SJCRH30 (cell line): ENCODE data around the gene POMC. TPM values are rescaled to one million over a fixed set of nuclear protein-coding genes. Genes with fewer than 3 reads are reported as not detected.
"Not testable (repeated sequence)": the region's sequence is repeated elsewhere in the genome, so short reads cannot be mapped to it uniquely, and the experiment has no call there.

Experiments used
- DNase-seq, 2 experiments: peaks; one replicate each; pipeline ENCODE4 v3.0.0-alpha.2; 2015 to 2020
- H3K27ac ChIP-seq: fragments of 250-450 bp; sonication (Bioruptor Pico); 2 replicates; pipeline ENCODE4 v1.5.1; 2020; ENCODE audit warnings: mild to moderate bottlenecking, moderate library complexity
- H3K27me3 ChIP-seq: fragments of 250-450 bp; sonication (Bioruptor Pico); 2 replicates; pipeline ENCODE4 v1.5.1; 2020; ENCODE audit warnings: mild to moderate bottlenecking, moderate library complexity
- H3K36me3 ChIP-seq: fragments of 250-450 bp; sonication (Bioruptor Pico); 2 replicates; pipeline ENCODE4 v1.5.1; 2020; ENCODE audit warnings: mild to moderate bottlenecking, moderate library complexity
- H3K4me1 ChIP-seq: fragments of 250-450 bp; sonication (Bioruptor Pico); 2 replicates; pipeline ENCODE4 v1.5.1; 2020; ENCODE audit warnings: mild to moderate bottlenecking, moderate library complexity
- H3K4me3 ChIP-seq: fragments of 250-450 bp; sonication (Bioruptor Pico); 2 replicates; pipeline ENCODE4 v1.5.1; 2020; ENCODE audit warnings: mild to moderate bottlenecking, moderate library complexity
- H3K9me3 ChIP-seq: fragments of 250-450 bp; sonication (Bioruptor Pico); replicated peaks from 2 replicates; pipeline ENCODE4 v1.5.1; 2020; ENCODE audit warnings: mild to moderate bottlenecking, moderate library complexity
- total RNA-seq: library from RNA; depleted of rRNA; stranded (reverse); fragments of >200 nt; shearing (Covaris generic); gene quantifications from 2 replicates; pipeline ENCODE4 v1.2.3, GENCODE V29; 2014

Gene POMC
- total RNA-seq, 1 experiment from 2014 or later: not detected

GRCh38 chr2:25132299-25132635 is 36.1 kb downstream of the POMC start:
- no peak overlapping the region for H3K27ac ChIP-seq
- H3K36me3 ChIP-seq: no peaks in the 10 kb centered on the region
- H3K9me3 ChIP-seq: no peaks in the 10 kb centered on the region
- H3K27me3 ChIP-seq: no peaks in the 10 kb centered on the region
- DNase-seq: no peak
- H3K4me1 ChIP-seq: no peaks in the 10 kb centered on the region
- no peak overlapping the region for H3K4me3 ChIP-seq

- H3K27me3 ChIP-seq: no peaks in the 10 kb centered on the region
- H3K4me1 ChIP-seq: no peaks in the 10 kb centered on the region
- DNase-seq: no peak
- H3K36me3 ChIP-seq: no peaks in the 10 kb centered on the region
- H3K9me3 ChIP-seq: no peaks in the 10 kb centered on the region
- no peak overlapping the region for H3K27ac ChIP-seq
- H3K4me3 ChIP-seq: no peak overlapping the region
Measured at GRCh38 chr2:25131567-25132298, 36.6 kb downstream of the POMC start.

- no peak overlapping the region for H3K4me3 ChIP-seq
- H3K27ac ChIP-seq: no peak overlapping the region
- H3K4me1 ChIP-seq: no peaks in the 10 kb centered on the region
- no peaks in the 10 kb centered on the region for H3K36me3 ChIP-seq
- no peak for DNase-seq
- no peaks in the 10 kb centered on the region for H3K27me3 ChIP-seq
- H3K9me3 ChIP-seq: no peaks in the 10 kb centered on the region
Measured at GRCh38 chr2:25131253-25131566, 37.2 kb downstream of the POMC start.

GRCh38 chr2:25129901-25130520 is 38.4 kb downstream of the POMC start:
- no peaks in the 10 kb centered on the region for H3K27me3 ChIP-seq
- H3K9me3 ChIP-seq: no peaks in the 10 kb centered on the region
- no peak for DNase-seq
- H3K4me3 ChIP-seq: no peak overlapping the region
- no peak overlapping the region for H3K27ac ChIP-seq
- H3K4me1 ChIP-seq: no peaks in the 10 kb centered on the region
- H3K36me3 ChIP-seq: no peaks in the 10 kb centered on the region

DNA sequence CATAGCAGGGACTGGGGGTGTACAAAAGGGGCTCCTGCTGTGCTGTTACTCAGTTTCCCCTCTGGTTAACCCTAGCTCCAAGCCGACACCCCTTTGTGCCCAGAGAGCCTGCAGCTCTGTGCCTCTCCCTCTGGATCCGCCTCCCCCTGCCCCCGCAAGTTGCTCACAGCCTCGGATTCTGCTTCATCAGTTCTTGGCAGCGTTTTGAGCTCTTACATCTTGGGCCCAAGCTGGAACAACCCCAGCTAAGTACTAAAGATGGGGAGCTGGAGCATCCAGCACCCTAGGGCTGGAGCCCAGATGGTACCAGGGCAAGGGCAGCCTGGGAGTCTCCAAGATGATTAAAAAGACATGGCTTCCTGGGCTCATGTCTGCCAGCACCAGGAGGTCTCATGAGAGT is 40.7 kb downstream of the POMC start:
- Histone ChIP-seq H3K36me3 (no peaks in the 10 kb centered on the region), H3K4me3 (no peak overlapping the region), H3K27me3 (no peaks in the 10 kb centered on the region), H3K9me3 (no peaks in the 10 kb centered on the region), H3K4me1 (no peaks in the 10 kb centered on the region), H3K27ac (no peak overlapping the region)
- no peak for DNase-seq

DNA sequence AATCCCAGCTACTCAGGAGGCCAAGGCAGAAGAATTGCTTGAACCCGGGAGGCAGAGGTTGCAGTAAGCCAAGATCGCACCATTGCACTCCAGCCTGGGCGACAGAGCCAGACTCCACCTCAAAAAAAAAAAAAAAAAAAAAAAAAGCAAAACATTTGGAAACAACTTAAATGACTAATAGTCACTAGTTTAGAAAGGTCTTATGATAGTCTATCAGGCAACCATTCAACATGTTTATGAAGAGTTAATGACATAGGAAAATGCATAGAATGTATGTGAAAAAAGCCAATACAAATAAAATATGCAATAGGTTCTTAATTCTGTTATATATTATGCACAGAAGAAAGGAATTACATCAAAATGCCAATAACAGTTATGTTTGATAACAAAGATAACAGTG is 41.3 kb downstream of the POMC start:
- H3K27ac ChIP-seq, H3K4me3 ChIP-seq, H3K36me3 ChIP-seq, H3K27me3 ChIP-seq, H3K9me3 ChIP-seq, DNase-seq, H3K4me1 ChIP-seq: not testable (repeated sequence)

- no peak for DNase-seq
- Histone ChIP-seq H3K4me3 (no peak overlapping the region), H3K36me3 (no peaks in the 10 kb centered on the region), H3K9me3 (no peaks in the 10 kb centered on the region), H3K4me1 (no peaks in the 10 kb centered on the region), H3K27ac (no peak overlapping the region), H3K27me3 (no peaks in the 10 kb centered on the region)
Measured at GRCh38 chr2:25125976-25126375, 42.4 kb downstream of the POMC start.

DNA sequence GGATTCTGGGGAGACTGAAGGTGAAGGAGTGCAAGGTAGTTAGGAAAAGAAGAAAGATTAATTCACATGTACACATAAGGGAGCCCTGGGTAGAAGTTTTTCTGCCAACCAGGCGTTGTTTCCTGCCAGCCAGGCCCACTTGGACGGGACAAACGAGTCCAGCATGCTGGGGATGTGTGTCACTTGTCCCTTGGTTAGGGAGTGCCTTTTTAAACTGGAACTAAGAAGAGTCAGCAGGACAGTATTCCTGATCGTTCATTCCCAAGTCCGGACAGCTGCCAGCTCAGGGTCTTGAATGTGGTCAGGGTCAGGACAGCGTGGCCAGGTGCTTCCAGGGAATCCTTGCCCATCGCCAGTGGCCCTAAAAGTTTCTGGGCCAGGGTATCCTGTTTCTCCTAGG is 43.2 kb downstream of the POMC start:
- H3K36me3 ChIP-seq: no peaks in the 10 kb centered on the region
- no peaks in the 10 kb centered on the region for H3K4me1 ChIP-seq
- H3K27ac ChIP-seq: no peak overlapping the region
- H3K27me3 ChIP-seq: no peaks in the 10 kb centered on the region
- DNase-seq: peak in 1 of 2 experiments; percentile 22
- no peak overlapping the region for H3K4me3 ChIP-seq
- no peaks in the 10 kb centered on the region for H3K9me3 ChIP-seq

DNA sequence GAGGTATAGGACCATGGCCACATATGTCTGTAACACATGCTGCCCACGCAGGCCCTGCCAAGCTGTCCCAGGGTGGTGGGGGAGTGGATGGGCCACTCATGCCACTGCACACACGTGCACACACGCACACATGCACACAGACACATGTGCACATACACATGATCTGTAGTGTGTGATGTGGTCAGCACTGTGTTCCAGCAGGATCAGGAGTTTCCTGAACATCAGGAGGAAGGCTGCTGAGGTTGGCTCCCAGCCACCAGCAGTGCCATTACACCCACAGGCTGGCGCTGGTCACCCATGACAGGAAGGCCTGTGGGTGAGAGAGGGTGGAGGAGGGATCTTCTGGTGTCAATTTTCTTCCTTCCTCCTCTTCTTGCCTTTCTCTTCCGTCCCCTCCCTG is 44.7 kb downstream of the POMC start:
- Histone ChIP-seq H3K27me3 (no peaks in the 10 kb centered on the region), H3K9me3 (no peaks in the 10 kb centered on the region), H3K4me3 (no peak overlapping the region), H3K4me1 (no peaks in the 10 kb centered on the region), H3K27ac (no peak overlapping the region), H3K36me3 (no peaks in the 10 kb centered on the region)
- DNase-seq: no peak

DNA sequence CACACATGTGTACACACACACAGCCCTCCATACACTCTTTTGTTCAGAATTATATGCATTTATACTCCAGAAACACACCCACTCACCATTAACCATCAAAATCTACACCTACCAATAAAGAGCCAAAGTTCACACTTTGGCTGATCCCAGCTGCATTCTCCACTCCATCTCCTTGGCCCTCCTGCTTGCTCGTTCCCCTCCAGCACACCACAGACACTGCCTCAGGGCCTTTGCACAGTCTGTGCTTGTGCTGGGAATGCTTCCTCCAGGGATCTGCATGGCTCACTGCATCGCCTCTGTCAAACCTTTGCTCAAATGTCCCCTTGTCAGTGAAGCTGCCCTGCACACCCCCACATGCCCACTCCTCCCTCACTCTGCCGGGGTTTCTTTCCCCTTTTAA is 46.0 kb downstream of the POMC start:
- H3K9me3 ChIP-seq: no peaks in the 10 kb centered on the region
- no peak for DNase-seq
- no peaks in the 10 kb centered on the region for H3K27me3 ChIP-seq
- no peaks in the 10 kb centered on the region for H3K36me3 ChIP-seq
- no peak overlapping the region for H3K27ac ChIP-seq
- H3K4me3 ChIP-seq: no peak overlapping the region
- no peaks in the 10 kb centered on the region for H3K4me1 ChIP-seq

- no peaks in the 10 kb centered on the region for H3K27me3 ChIP-seq
- DNase-seq: no peak
- no peaks in the 10 kb centered on the region for H3K36me3 ChIP-seq
Measured at GRCh38 chr2:25119263-25119662, 49.1 kb downstream of the POMC start.

DNA sequence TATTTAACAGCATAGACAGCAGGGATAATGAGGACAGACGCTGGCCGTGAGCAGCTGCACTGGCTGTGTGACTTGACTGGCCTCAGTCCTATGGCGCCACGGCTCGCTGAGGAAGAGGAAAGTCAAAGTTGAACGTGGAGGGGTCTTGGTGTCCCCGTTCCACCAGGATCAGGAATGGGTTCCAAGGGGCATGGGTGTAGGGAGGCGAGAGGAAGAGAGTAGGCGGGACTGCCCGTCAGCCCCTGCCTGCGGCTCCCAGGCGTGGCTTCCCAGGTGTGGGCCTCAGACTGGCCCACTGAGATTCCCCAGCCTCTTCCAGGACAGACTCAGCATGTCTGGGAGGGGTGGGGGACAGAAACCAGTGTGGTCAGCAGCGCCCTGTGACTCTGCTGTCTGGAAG is 51.4 kb downstream of the POMC start:
- Histone ChIP-seq H3K27me3 (no peaks in the 10 kb centered on the region), H3K4me1 (no peaks in the 10 kb centered on the region), H3K4me3 (no peak overlapping the region), H3K27ac (no peak overlapping the region), H3K9me3 (peaks cover 6% of the 10 kb centered on the region; the same call in 1 of the 2 replicates), H3K36me3 (no peaks in the 10 kb centered on the region)
- DNase-seq: no peak

More at GRCh38 chr2:25119263-25119662, 49.1 kb downstream of the POMC start:
- Histone ChIP-seq H3K9me3 (peaks cover 6% of the 10 kb centered on the region; the same call in 1 of the 2 replicates), H3K4me3 (no peak overlapping the region), H3K4me1 (no peaks in the 10 kb centered on the region), H3K27ac (no peak overlapping the region)

DNA sequence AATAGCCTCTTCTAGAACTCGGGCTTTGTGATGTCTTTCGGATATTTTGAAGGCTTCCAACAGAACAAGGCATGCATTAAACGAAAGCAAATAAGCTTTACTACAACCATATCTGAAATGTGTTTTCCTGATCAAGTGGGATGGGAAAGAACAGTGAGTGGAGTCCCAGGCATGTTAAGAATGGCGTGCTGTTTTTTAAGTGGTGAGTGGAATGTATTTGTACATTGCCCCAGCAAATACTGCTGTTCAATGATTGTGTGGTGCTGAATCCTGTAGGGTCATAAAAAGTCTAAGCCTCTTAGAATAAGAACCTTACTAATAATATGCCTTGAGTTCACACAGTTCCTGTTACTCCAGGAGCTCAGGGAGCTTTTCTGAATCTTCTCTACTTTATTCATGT is 52.5 kb downstream of the POMC start:
- H3K36me3 ChIP-seq: no peaks in the 10 kb centered on the region
- no peak for DNase-seq
- no peaks in the 10 kb centered on the region for H3K4me1 ChIP-seq
- H3K27ac ChIP-seq: no peak overlapping the region
- H3K4me3 ChIP-seq: no peak overlapping the region
- H3K27me3 ChIP-seq: no peaks in the 10 kb centered on the region
- H3K9me3 ChIP-seq: peaks cover 6% of the 10 kb centered on the region; the same call in 1 of the 2 replicates

GRCh38 chr2:25115249-25115883 is 53.0 kb downstream of the POMC start:
- DNase-seq: no peak
- no peaks in the 10 kb centered on the region for H3K4me1 ChIP-seq
- H3K9me3 ChIP-seq: peaks cover 6% of the 10 kb centered on the region; the same call in 1 of the 2 replicates
- H3K4me3 ChIP-seq: no peak overlapping the region
- H3K27me3 ChIP-seq: no peaks in the 10 kb centered on the region
- no peak overlapping the region for H3K27ac ChIP-seq
- no peaks in the 10 kb centered on the region for H3K36me3 ChIP-seq

DNA sequence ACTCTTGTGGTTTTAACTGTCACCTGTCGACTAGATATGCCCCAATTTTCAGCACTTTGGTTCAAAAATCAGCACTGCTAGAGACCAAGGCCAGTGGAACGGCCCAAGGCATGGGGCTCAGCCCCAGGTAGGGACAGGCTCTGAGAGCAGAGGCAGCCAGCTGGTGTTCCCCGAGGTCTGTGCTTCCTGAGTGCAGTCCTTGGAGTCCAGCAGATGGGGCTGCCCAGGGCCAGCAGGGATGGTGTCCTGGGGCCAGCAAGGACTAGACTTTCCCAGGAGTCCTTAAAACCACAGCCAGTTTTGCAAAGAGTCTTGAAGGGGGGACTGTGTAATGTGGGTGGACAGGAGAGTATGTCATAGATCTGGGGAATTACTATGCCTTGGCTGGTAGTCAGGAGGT is 56.3 kb downstream of the POMC start:
- no peaks in the 10 kb centered on the region for H3K36me3 ChIP-seq
- no peaks in the 10 kb centered on the region for H3K27me3 ChIP-seq
- H3K4me1 ChIP-seq: no peaks in the 10 kb centered on the region
- no peak overlapping the region for H3K4me3 ChIP-seq
- H3K27ac ChIP-seq: no peak overlapping the region
- DNase-seq: no peak
- peaks cover 6% of the 10 kb centered on the region; the same call in 1 of the 2 replicates for H3K9me3 ChIP-seq
